Activated B cell treated with CpG ODN at 0.5 μM for 24 hours (primary cell): ENCODE results near the gene SRRM5. TPM values are rescaled to one million over a fixed set of nuclear protein-coding genes. Genes with fewer than 3 reads are reported as not detected.
A peak's percentile ranks its signal among the peaks of the same experiment; 100 is the strongest.

Experiments used
- ATAC-seq: fragments of 200-7000 bp; cut with Tn5 transposase; one replicate; pipeline ENCODE4 v1.10.0; 2021; ENCODE audit warnings: low read depth, mild to moderate bottlenecking, moderate library complexity
- CTCF ChIA-PET: fragments of 350-600 bp; sonication (Branson Sonifier 250); formaldehyde crosslinking; loops from one replicate; lab custom pipeline; 2021; ENCODE audit warnings: antibody characterized with exemption; lab: Charles Lee
- POLR2A ChIA-PET: fragments of 350-600 bp; sonication (Branson Sonifier 250); formaldehyde crosslinking; loops from one replicate; lab custom pipeline; 2021; ENCODE audit warnings: antibody characterized with exemption; lab: Charles Lee
- DNase-seq: peaks from one replicate; pipeline ENCODE4 v3.0.0; 2022
- H3K27ac Mint-ChIP-seq: one replicate; pipeline ENCODE4 v1.8.0; 2020; ENCODE audit warnings: mixed read lengths
- H3K27me3 Mint-ChIP-seq: one replicate; pipeline ENCODE4 v1.8.0; 2021; ENCODE audit warnings: mixed read lengths
- H3K36me3 Mint-ChIP-seq: one replicate; pipeline ENCODE4 v1.8.0; 2021; ENCODE audit warnings: low read depth, mixed read lengths
- H3K4me1 Mint-ChIP-seq: one replicate; pipeline ENCODE4 v1.8.0; 2021; ENCODE audit warnings: mixed read lengths
- H3K4me3 Mint-ChIP-seq: one replicate; pipeline ENCODE4 v1.8.0; 2020; ENCODE audit warnings: mild to moderate bottlenecking, mixed read lengths
- H3K9me3 Mint-ChIP-seq: one replicate; pipeline ENCODE4 v1.8.0; 2020; ENCODE audit warnings: mixed read lengths
- intact Hi-C: fragments of 100-400 bp; cut with micrococcal nuclease; formaldehyde crosslinking; loops from one replicate; pipeline ENCODE4 v1.15.1; 2024
- total RNA-seq: library from RNA; stranded (reverse); gene quantifications from 2 replicates; pipeline ENCODE4 v1.2.3, GENCODE V29; 2022
- TF ChIP-seq, protein P1 (sequence below): fragments of 200-600 bp; IDR thresholded peaks from one replicate; pipeline ENCODE4 v1.8.0; 2022; ENCODE audit warnings: antibody characterized with exemption, mild to moderate bottlenecking

SRRM5 gene
- total RNA-seq, 1 donor from 2014 or later = 0.29 TPM

DNA sequence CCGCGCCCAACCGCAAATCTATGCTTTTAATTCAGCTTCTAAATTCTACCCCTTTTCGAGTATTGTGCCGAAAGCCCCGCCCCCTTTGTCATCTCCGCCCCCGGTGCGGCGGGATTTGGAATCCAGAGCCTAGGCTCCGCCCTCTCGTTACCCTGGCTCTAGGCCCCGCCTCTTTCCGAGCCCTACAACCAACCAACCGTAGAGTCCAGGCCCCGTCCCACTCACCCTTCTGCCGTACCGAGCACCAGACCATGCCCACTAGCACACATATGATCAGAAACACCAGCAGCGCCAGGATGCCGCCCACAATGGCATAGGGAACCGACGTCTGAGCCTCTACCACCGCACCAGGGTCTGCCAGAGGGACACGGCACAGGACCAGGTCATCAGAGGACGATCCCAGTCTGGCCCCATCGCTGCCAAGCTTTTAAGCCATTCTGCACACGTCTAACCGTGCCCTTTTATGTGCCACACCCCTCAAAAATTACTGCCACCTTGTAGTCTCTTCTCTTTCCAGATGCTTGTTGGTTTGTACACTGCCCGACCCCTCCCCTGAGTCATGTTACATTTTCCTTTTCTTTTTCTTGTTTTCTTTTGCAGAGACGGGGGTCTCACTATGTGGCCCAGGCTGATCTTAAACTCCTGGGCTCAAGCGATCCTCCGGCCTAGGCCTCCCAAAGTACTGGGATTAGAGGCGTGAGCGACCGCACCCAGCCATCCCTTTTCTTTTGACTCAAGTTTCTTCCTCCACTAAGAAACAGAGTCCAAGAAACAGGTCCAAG is 12.2 kb downstream of the SRRM5 start:
- intact Hi-C loops = no loop called here
- Mint-ChIP-seq H3K4me1 (peaks cover 23% of the 10 kb centered on the region), H3K9me3 (no peaks in the 10 kb centered on the region), H3K36me3 (peaks cover 7% of the 10 kb centered on the region), H3K27ac (peak overlapping the region; percentile 13), H3K27me3 (peaks cover 4% of the 10 kb centered on the region), H3K4me3 (no peak overlapping the region)
- no peak for ATAC-seq
- ChIA-PET POLR2A (interaction anchor here (0.6 kb wide), 1 partner anchor 48 kb away, joined by 3 read pairs; no protein-coding TSS in a partner anchor), CTCF (no interaction called here)
- DNase-seq = no peak
- TF ChIP-seq, protein P1, sequence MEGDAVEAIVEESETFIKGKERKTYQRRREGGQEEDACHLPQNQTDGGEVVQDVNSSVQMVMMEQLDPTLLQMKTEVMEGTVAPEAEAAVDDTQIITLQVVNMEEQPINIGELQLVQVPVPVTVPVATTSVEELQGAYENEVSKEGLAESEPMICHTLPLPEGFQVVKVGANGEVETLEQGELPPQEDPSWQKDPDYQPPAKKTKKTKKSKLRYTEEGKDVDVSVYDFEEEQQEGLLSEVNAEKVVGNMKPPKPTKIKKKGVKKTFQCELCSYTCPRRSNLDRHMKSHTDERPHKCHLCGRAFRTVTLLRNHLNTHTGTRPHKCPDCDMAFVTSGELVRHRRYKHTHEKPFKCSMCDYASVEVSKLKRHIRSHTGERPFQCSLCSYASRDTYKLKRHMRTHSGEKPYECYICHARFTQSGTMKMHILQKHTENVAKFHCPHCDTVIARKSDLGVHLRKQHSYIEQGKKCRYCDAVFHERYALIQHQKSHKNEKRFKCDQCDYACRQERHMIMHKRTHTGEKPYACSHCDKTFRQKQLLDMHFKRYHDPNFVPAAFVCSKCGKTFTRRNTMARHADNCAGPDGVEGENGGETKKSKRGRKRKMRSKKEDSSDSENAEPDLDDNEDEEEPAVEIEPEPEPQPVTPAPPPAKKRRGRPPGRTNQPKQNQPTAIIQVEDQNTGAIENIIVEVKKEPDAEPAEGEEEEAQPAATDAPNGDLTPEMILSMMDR = no peak

- ChIA-PET POLR2A (no interaction called here), CTCF (interaction anchor here (0.9 to 1.0 kb wide), 2 partner anchors 16 to 31 kb away, joined by 3 to 4 read pairs; no protein-coding TSS in a partner anchor)
- H3K4me1 Mint-ChIP-seq = peaks cover 19% of the 10 kb centered on the region
Observed at GRCh38 chr19:43624933-43625332, 13.0 kb downstream of the SRRM5 start.

DNA sequence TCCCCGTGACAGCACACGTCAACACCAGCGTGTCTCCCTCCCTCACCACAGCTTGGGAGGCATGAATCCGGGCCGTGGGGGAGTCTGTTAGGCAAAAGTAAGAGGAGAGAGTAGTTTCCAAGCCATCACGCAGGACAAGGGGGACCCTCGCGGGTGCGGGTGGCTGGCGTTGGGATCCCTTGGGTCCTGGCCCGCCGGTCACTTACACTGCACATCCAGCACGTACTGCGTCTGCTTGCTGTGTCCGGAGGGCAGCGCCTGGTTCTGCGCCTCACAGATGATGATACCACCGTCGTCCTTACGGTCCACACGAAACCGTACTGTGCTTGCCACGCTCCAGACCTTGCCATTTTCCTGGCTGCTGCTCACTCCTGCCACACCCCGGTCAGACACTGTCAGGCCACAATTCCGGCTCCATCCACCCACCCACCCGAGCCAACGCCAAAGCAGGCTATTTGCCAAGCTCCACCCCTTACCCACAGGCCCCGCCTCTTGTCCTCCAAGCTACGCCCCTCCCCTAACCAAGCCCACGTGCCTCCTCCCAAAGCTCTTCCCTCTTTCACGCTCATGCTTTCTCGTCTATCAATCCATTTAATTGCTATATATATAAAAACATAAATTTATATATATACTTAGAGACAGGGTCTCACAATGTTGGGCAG is 14.2 kb downstream of the SRRM5 start:
- peaks cover 4% of the 10 kb centered on the region for H3K27me3 Mint-ChIP-seq
- no peak overlapping the region for H3K27ac Mint-ChIP-seq
- CTCF ChIA-PET = interaction anchor here (0.9 to 1.0 kb wide), 2 partner anchors 17 to 32 kb away, joined by 3 to 4 read pairs; no protein-coding TSS in a partner anchor
- no peak overlapping the region for H3K4me3 Mint-ChIP-seq
- no peaks in the 10 kb centered on the region for H3K9me3 Mint-ChIP-seq
- peaks cover 10% of the 10 kb centered on the region for H3K4me1 Mint-ChIP-seq
- TF ChIP-seq, protein P1 = no peak
- intact Hi-C loops = loop anchor here (1.0 kb wide), 1 partner anchor 71 kb away; no protein-coding TSS in a partner anchor
- no peak for DNase-seq
- no peaks in the 10 kb centered on the region for H3K36me3 Mint-ChIP-seq
- POLR2A ChIA-PET = interaction anchor here (0.6 kb wide), 1 partner anchor 17 kb away, joined by 3 read pairs; no protein-coding TSS in a partner anchor
- no peak for ATAC-seq

More at GRCh38 chr19:43624933-43625332, 13.0 kb downstream of the SRRM5 start:
- Mint-ChIP-seq H3K27ac (no peak overlapping the region), H3K36me3 (peaks cover under 1% of the 10 kb centered on the region), H3K27me3 (peaks cover 4% of the 10 kb centered on the region), H3K4me3 (no peak overlapping the region), H3K9me3 (no peaks in the 10 kb centered on the region)
- ATAC-seq (peak; percentile 84), DNase-seq (peak; percentile 59)
- TF ChIP-seq, protein P1 = no peak
- intact Hi-C loops = loop anchor here (1.0 kb wide), 1 partner anchor 70 kb away; no protein-coding TSS in a partner anchor

- DNase-seq (no peak), ATAC-seq (no peak)
- no peak overlapping the region for H3K4me3 Mint-ChIP-seq
- peaks cover 4% of the 10 kb centered on the region for H3K27me3 Mint-ChIP-seq
- peaks cover 10% of the 10 kb centered on the region for H3K4me1 Mint-ChIP-seq
- ChIA-PET CTCF (no interaction called here), POLR2A (interaction anchor here (0.6 kb wide), 1 partner anchor 16 kb away, joined by 3 read pairs; no protein-coding TSS in a partner anchor)
- H3K27ac Mint-ChIP-seq = no peak overlapping the region
- no peaks in the 10 kb centered on the region for H3K36me3 Mint-ChIP-seq
- no peaks in the 10 kb centered on the region for H3K9me3 Mint-ChIP-seq
- intact Hi-C loops = no loop called here
- TF ChIP-seq, protein P1 = no peak
Observed at GRCh38 chr19:43626838-43627237, 14.9 kb downstream of the SRRM5 start.
